ENCODE data around the gene ADAM17. TPM values are rescaled to one million over a fixed set of nuclear protein-coding genes. Genes with fewer than 3 reads are reported as not detected.

ADAM17 gene
- total and polyA plus RNA-seq, 7 experiments from 2014 or later, result 9.3 to 45.2 (median 24.6) TPM

DNA sequence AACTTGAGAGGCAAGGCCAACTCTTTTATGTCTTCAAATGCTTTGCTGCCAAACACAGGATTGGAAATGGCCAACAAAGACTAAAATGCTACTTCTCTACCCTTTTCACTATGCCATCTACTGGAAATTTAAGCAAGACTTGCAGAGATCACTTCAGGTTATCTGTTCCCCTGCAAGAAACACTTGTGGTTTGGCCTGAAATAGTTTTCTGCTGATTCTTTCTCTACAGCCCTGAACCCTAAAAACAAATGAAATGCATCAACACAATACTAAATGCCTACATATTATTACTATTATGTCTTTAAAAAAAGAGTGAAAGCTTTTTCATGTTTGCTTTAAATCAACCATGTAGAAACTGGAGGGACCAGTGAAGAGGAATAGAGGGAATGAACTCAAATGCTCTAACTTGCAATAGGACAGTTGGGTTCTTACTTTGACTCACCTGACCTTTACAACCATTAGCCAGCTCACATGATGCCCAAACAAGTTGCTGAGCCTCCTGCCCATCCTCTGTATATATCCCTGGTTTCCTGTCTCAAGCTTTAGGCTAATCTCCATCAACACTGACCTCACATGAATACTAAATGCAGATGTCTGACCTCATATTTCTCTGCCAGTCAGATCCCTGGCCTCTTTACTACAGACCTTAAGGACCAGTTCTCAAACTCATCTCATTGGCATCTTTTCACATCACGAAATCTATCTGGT lies 17.5 kb upstream of the ADAM17 start:
- ChIA-PET CTCF (no interaction called here), POLR2A (no interaction called here)
- Mint-ChIP-seq H3K36me3 (peaks cover 0 to 2% (median 0%) of the 10 kb centered on the region in 5 donors), H3K27me3 (no peaks in the 10 kb centered on the region), H3K4me1 (peaks cover 0 to 11% (median 0%) of the 10 kb centered on the region in 7 donors), H3K27ac (no peak overlapping the region), H3K4me3 (no peak overlapping the region), H3K9me3 (no peaks in the 10 kb centered on the region)
- intact Hi-C loops (cut with micrococcal nuclease), result no loop called here
- no peaks in the 10 kb centered on the region for H3K36me3 ChIP-seq (ENCODE audit: control insufficient read depth in 2 of 3, insufficient read depth in 3 of 3, low read length in 3 of 3)
- no peaks in the 10 kb centered on the region for H3K27me3 ChIP-seq (ENCODE audit: control insufficient read depth in 2 of 2, insufficient read depth in 2 of 2, low read length in 2 of 2)
- no peak overlapping the region for H3K27ac ChIP-seq (ENCODE audit: low read depth, low read length)
- H3K4me1 ChIP-seq (ENCODE audit: control insufficient read depth in 2 of 2, insufficient read depth in 2 of 2, low read length in 2 of 2), result no peaks in the 10 kb centered on the region
- no peak overlapping the region for H3K4me3 ChIP-seq (ENCODE audit: low read length)
- no peak for DNase-seq
- ATAC-seq, result no peak
- no peaks in the 10 kb centered on the region for H3K9me3 ChIP-seq (ENCODE audit: control insufficient read depth in 2 of 3, low read length in 3 of 3)

DNA sequence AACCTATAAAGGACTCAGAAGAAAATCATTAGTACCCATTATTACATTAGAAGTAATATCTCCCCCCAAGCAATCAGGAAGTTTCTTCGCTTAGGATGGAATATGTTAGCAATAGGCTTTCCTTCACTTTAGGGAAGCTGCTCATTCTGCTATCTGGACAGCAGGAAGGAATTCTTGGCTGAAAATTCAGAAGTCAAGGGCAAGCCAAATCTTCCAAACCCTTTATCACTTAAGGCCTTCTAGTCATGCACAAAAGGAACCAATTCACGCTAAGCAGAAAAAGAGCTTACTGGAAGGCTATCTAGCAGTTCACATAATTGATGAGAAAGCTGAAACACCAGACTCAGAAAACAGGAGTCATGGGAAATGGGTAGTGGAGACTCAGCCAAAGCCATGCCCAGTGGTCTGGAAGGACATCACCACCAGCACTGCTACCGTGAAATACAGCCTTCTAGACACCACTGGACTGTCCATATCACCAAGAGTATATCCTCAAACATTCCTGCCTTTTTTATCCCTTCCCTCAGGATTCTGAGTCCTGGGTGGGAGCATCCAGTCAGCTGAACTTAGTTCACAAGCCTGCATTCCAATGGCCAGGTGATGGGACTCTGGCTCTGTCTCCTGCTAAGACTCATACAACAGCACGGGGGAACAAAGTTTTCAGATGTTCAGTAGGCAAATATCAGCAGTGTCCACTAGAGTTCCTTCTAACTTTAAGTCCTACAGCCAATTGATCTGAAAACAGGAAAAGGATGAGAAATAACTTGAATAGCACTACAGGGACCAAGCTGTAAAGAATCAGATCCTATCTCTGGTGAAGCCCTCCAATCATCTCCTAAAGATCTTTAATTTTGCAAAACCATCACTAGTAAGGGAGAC lies 14.8 kb upstream of the ADAM17 start:
- no peaks in the 10 kb centered on the region for H3K27me3 ChIP-seq (ENCODE audit: control insufficient read depth in 2 of 2, insufficient read depth in 2 of 2, low read length in 2 of 2)
- H3K4me3 ChIP-seq (ENCODE audit: low read length), result no peak overlapping the region
- ChIA-PET CTCF (no interaction called here), POLR2A (interaction anchor here (0.7 kb wide), 1 partner anchor 48 kb away, joined by 4 read pairs; no protein-coding TSS in a partner anchor)
- no peaks in the 10 kb centered on the region for H3K27me3 Mint-ChIP-seq
- H3K9me3 ChIP-seq (ENCODE audit: control insufficient read depth in 2 of 3, low read length in 3 of 3), result no peaks in the 10 kb centered on the region
- intact Hi-C loops (cut with micrococcal nuclease), result no loop called here
- no peak overlapping the region for H3K27ac Mint-ChIP-seq
- DNase-seq (no peak), ATAC-seq (no peak)
- H3K4me1 Mint-ChIP-seq, result peaks cover 0 to 11% (median 0%) of the 10 kb centered on the region in 7 donors
- no peaks in the 10 kb centered on the region for H3K9me3 Mint-ChIP-seq
- H3K4me3 Mint-ChIP-seq, result no peak overlapping the region
- peaks cover 0 to 2% (median 0%) of the 10 kb centered on the region in 5 donors for H3K36me3 Mint-ChIP-seq
- H3K36me3 ChIP-seq (ENCODE audit: control insufficient read depth in 2 of 3, insufficient read depth in 3 of 3, low read length in 3 of 3), result no peaks in the 10 kb centered on the region
- no peaks in the 10 kb centered on the region for H3K4me1 ChIP-seq (ENCODE audit: control insufficient read depth in 2 of 2, insufficient read depth in 2 of 2, low read length in 2 of 2)
- H3K27ac ChIP-seq (ENCODE audit: low read depth, low read length), result no peak overlapping the region

DNA sequence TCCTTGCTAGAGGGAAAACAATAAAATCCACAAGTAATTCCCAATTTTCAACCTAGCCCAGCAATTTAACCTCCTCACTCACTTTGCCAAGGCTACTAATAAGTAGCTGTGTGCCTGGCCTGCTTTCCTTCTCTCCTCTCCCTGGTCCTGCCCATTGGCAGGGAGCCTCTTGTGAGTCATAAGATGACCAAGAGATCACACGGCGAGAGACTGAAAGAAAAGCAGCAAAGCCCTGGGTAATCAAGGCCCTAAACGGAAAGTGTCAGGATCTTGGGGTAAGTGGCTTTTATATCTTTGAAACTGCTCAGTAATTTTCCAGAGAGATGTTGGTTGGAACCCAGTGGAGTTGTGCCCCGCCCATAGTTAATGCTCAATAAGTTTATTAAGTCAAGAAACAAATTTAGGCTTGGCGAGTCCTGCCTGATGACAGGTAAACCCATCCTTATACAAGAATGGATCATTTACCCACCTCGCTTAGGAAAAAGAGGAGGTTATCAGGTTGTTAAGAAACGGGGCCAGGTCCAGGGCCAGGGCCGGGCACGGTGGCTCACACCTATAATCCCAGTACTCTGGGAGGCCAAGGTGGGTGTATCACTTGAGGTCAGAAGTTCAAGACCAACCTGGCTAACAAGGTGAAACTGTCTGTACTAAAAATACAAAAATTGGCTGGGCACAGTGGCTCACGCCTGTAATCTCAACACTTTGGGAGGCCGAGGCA lies 10.0 kb upstream of the ADAM17 start:
- CTCF ChIA-PET, result no interaction called here

DNA sequence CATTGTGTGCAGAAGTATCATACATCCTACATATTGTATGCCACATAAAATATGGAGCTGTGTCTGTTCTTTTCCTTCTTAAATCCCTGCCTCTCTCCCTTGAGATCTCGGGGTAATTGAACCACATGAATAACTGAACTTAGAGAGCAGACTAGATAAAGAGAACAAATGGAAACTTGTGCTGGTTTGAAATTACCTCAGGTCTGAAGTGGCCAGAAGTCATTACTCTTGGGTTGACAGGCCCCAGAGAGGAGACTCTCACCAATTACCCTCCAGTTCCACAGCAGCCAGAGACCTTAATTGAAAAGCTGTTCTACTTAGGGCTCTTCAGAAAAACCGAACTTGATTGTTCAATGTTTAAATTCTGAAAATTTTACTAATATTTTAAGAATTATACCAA lies 5.0 kb upstream of the ADAM17 start:
- Mint-ChIP-seq H3K36me3 (peaks cover 0 to 7% (median 0%) of the 10 kb centered on the region in 5 donors), H3K4me3 (no peak overlapping the region), H3K9me3 (no peaks in the 10 kb centered on the region), H3K4me1 (peaks cover 11 to 18% (median 15%) of the 10 kb centered on the region in 7 donors), H3K27me3 (no peaks in the 10 kb centered on the region), H3K27ac (peak overlapping the region in 2 of 9 donors; percentile 17 to 57)
- DNase-seq, result no peak
- Histone ChIP-seq H3K9me3 (ENCODE audit: control insufficient read depth in 2 of 3, low read length in 3 of 3) (no peaks in the 10 kb centered on the region), H3K27me3 (ENCODE audit: control insufficient read depth in 2 of 2, insufficient read depth in 2 of 2, low read length in 2 of 2) (no peaks in the 10 kb centered on the region), H3K4me3 (ENCODE audit: low read length) (no peak overlapping the region), H3K4me1 (ENCODE audit: control insufficient read depth in 2 of 2, insufficient read depth in 2 of 2, low read length in 2 of 2) (peaks cover 7 to 8% of the 10 kb centered on the region in 2 donors), H3K36me3 (ENCODE audit: control insufficient read depth in 2 of 3, insufficient read depth in 3 of 3, low read length in 3 of 3) (peaks cover 0 to 3% (median 0%) of the 10 kb centered on the region in 3 experiments), H3K27ac (ENCODE audit: low read depth, low read length) (no peak overlapping the region)
- no peak for ATAC-seq
- CTCF ChIA-PET, result no interaction called here
- intact Hi-C loops (cut with micrococcal nuclease), result no loop called here
- POLR2A ChIA-PET, result no interaction called here

More for the DNA sequence above, 10.0 kb upstream of the ADAM17 start:
- Mint-ChIP-seq H3K27me3 (no peaks in the 10 kb centered on the region), H3K27ac (no peak overlapping the region), H3K4me1 (peaks cover 0 to 6% (median 0%) of the 10 kb centered on the region in 7 donors), H3K36me3 (peaks cover 0 to 1% (median 0%) of the 10 kb centered on the region in 5 donors), H3K9me3 (no peaks in the 10 kb centered on the region), H3K4me3 (no peak overlapping the region)
- Histone ChIP-seq H3K9me3 (ENCODE audit: control insufficient read depth in 2 of 3, low read length in 3 of 3) (no peaks in the 10 kb centered on the region), H3K27ac (ENCODE audit: low read depth, low read length) (no peak overlapping the region), H3K4me1 (ENCODE audit: control insufficient read depth in 2 of 2, insufficient read depth in 2 of 2, low read length in 2 of 2) (no peaks in the 10 kb centered on the region), H3K27me3 (ENCODE audit: control insufficient read depth in 2 of 2, insufficient read depth in 2 of 2, low read length in 2 of 2) (no peaks in the 10 kb centered on the region), H3K36me3 (ENCODE audit: control insufficient read depth in 2 of 3, insufficient read depth in 3 of 3, low read length in 3 of 3) (no peaks in the 10 kb centered on the region), H3K4me3 (ENCODE audit: low read length) (no peak overlapping the region)
- POLR2A ChIA-PET, result interaction anchor here (2.6 kb wide), 1 partner anchor 10 kb away, joined by 10 read pairs; the partner anchor contains the start of gene ADAM17
- DNase-seq (no peak), ATAC-seq (no peak)
- intact Hi-C loops (cut with micrococcal nuclease), result no loop called here

DNA sequence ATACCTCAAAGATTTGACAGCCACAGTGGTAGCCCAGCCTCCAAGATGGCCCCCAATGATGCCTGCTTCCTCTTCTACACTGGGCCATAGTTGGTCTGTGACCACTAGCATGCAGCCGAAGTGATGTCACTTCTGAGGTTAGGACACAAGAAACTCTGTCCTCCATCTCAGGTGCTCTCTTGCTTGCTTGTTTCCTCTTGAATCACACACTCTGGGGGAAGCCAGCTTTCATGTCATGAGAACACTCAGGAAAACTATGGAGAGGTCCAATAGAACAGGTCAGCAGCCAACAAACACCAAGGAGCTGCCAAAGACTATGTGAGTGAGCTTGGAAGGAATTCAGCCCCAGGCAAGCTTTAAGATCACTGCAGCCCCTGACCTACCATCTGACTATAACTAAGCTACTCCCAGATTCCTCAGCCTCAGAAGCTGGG lies 3.3 kb upstream of the ADAM17 start:
- POLR2A ChIA-PET, result interaction anchor here (0.9 kb wide), 1 partner anchor 72 kb away, joined by 3 read pairs; the partner anchor contains the start of gene YWHAQ
- peaks cover 0 to 3% (median 0%) of the 10 kb centered on the region in 11 donors for H3K9me3 Mint-ChIP-seq
- Histone ChIP-seq H3K27me3 (ENCODE audit: control insufficient read depth in 2 of 2, insufficient read depth in 2 of 2, low read length in 2 of 2) (no peaks in the 10 kb centered on the region), H3K4me1 (ENCODE audit: control insufficient read depth in 2 of 2, insufficient read depth in 2 of 2, low read length in 2 of 2) (peaks cover 7 to 19% of the 10 kb centered on the region in 2 donors), H3K36me3 (ENCODE audit: control insufficient read depth in 2 of 3, insufficient read depth in 3 of 3, low read length in 3 of 3) (peaks cover 0 to 10% (median 0%) of the 10 kb centered on the region in 3 experiments), H3K9me3 (ENCODE audit: control insufficient read depth in 2 of 3, low read length in 3 of 3) (no peaks in the 10 kb centered on the region), H3K27ac (ENCODE audit: low read depth, low read length) (no peak overlapping the region), H3K4me3 (ENCODE audit: low read length) (no peak overlapping the region)
- peaks cover 0 to 11% (median 0%) of the 10 kb centered on the region in 5 donors for H3K36me3 Mint-ChIP-seq
- intact Hi-C loops (cut with micrococcal nuclease), result loop anchor here (5.0 kb wide), 6 partner anchors 33 to 877 kb away; partner anchors contain the start of genes GRHL1 (in 1 of the 2), ID2 (in 1 of the 2) and KLF11 (in 1 of the 2)
- H3K27me3 Mint-ChIP-seq, result no peaks in the 10 kb centered on the region
- H3K4me3 Mint-ChIP-seq, result peak overlapping the region in 1 of 10 donors; percentile 20
- no peak for DNase-seq
- H3K27ac Mint-ChIP-seq, result peak overlapping the region in 4 of 9 donors; percentile 9 to 59 (median 26)
- CTCF ChIA-PET, result interaction anchor here (0.8 kb wide), 1 partner anchor 666 kb away, joined by 5 read pairs; no protein-coding TSS in a partner anchor
- ATAC-seq, result no peak
- peaks cover 22 to 31% (median 29%) of the 10 kb centered on the region in 7 donors for H3K4me1 Mint-ChIP-seq
